Measurements from ENCODE around the gene DGKQ. TPM values are rescaled to one million over a fixed set of nuclear protein-coding genes. Genes with fewer than 3 reads are reported as not detected.

DGKQ gene
- total and polyA plus RNA-seq, 9 of the 15 experiments (the other 6 are each of a cell fraction or from before 2014, with no cell fraction given) = 0.17 to 22.0 (median 5.6) TPM

- DNase-seq (ENCODE audit: extremely low read depth in 1 of 4, low spot score in 3 of 4) (peak in 2 of 4 experiments; percentile 10 to 14), FAIRE-seq (no peak), ATAC-seq (peak; percentile 13; the same call in 2 of the 3 replicates)
- BruUV-seq (replicated peaks) = no TSS peak
- TF ChIP-seq GTF2A2 (tag; IDR thresholded peaks at IDR 0.05) (no peak), RBFOX2 (IDR thresholded peaks at IDR 0.05; ENCODE audit: low read depth, low read length) (0 out of 2 replicates have a peak, but pooled peaks have one; percentile 3), BCLAF1 (IDR thresholded peaks at IDR 0.05; ENCODE audit: borderline replicate concordance in 1 of 2, control insufficient read depth in 1 of 2, low read depth in 2 of 2, low read length in 1 of 2) (no peak)
- Histone ChIP-seq H3K79me2 (ENCODE audit: control insufficient read depth, insufficient read depth, low read length) (peaks cover 9% of the 10 kb centered on the region), H3K9me1 (ENCODE audit: control insufficient read depth, insufficient read depth, low read length) (peaks cover 10% of the 10 kb centered on the region), H3K9me3 (replicated peaks; ENCODE audit: control insufficient read depth, insufficient read depth, low read depth, low read length) (no peaks in the 10 kb centered on the region), H3K4me1 (replicated peaks in 1 of 2; ENCODE audit: control insufficient read depth in 2 of 2, insufficient read depth in 2 of 2, low read length in 2 of 2) (peaks cover 0 to 90% of the 10 kb centered on the region in 2 experiments; a peak in 3 of 5 replicates), H3K27ac (ENCODE audit: extremely low read depth, low read depth, low read length) (no peak overlapping the region), H3K4me2 (ENCODE audit: insufficient read depth, low read length) (no peak overlapping the region), H3K27me3 (ENCODE audit: control insufficient read depth in 2 of 2, insufficient read depth in 2 of 2, low read length in 2 of 2) (no peaks in the 10 kb centered on the region), H3K36me3 (ENCODE audit: control insufficient read depth, insufficient read depth, low read length) (peaks cover 13% of the 10 kb centered on the region; the same call in 2 of the 3 replicates), H2AFZ (ENCODE audit: low read depth, low read length) (no peak overlapping the region), H3K9ac (ENCODE audit: insufficient read depth in 1 of 2, low read depth in 2 of 2, low read length in 2 of 2) (peak overlapping the region in 1 of 2 experiments; percentile 52; a peak in 2 of 4 replicates), H3K4me3 (no peak overlapping the region), H4K20me1 (replicated peaks; ENCODE audit: control insufficient read depth, insufficient read depth, low read length) (peaks cover 7% of the 10 kb centered on the region; the same call in 1 of the 2 replicates)
- POLR2A ChIA-PET = interaction anchor here (0.6 to 2.7 kb wide), 5 partner anchors 10 to 841 kb away, joined by 3 to 7 read pairs (median 3); partner anchors contain the start of gene SLBP
- in situ Hi-C loops (cut with MboI) = no loop called here
- intact Hi-C loops (cut with micrococcal nuclease) = no loop called here
- 71% methylated on average over 6 of the region's 15 CpGs for WGBS (ENCODE audit: insufficient coverage, low coverage, missing lambda C conversion rate)
- CTCF ChIA-PET (ENCODE audit: low intra/inter-chr PET ratio) = no interaction called here
Observed at GRCh38 chr4:1017706-1018105, 44.3 kb upstream of the DGKQ start.
